Right lobe of liver (tissue), 6 donors: ENCODE data around the gene BCAP31. TPM values are rescaled to one million over a fixed set of nuclear protein-coding genes. Genes with fewer than 3 reads are reported as not detected.
A peak's percentile ranks its signal among the peaks of the same experiment; 100 is the strongest.

ENCODE experiments used
- ATAC-seq, 4 donors: fragments of 200-7000 bp; cut with Tn5 transposase; one replicate each; pipeline ENCODE4 v1.9.1; 2020; ENCODE audit warnings: mild to moderate bottlenecking in 4 of 4, moderate library complexity in 4 of 4
- DNase-seq, 3 donors: peaks; one replicate each; pipeline ENCODE4 v3.0.0-alpha.2; 2020
- H3K27ac ChIP-seq, 3 donors: fragments of 200-600 bp; one replicate each; pipeline ENCODE4 v1.8.0; 2022
- H3K27me3 ChIP-seq, 2 donors: fragments of 200-600 bp; one replicate each; pipeline ENCODE4 v1.8.0; 2022
- H3K36me3 ChIP-seq, 4 donors: fragments of 200-600 bp; sonication (generic) in 1 of 4; one replicate each; pipeline versions ENCODE4 v1.5.1 to v1.8.0; 2017 to 2022; ENCODE audit warnings: control low read depth in 1 of 4
- H3K4me1 ChIP-seq, 4 donors: fragments of 200-600 bp; sonication (generic) in 1 of 4; one replicate each; pipeline versions ENCODE4 v1.5.1 to v1.8.0; 2017 to 2022; ENCODE audit warnings: control low read depth in 1 of 4
- H3K4me3 ChIP-seq, 3 donors: fragments of 200-600 bp; one replicate each; pipeline ENCODE4 v1.8.0; 2022
- H3K9me3 ChIP-seq, 4 donors: fragments of 200-600 bp; sonication (generic) in 1 of 4; one replicate each; pipeline versions ENCODE4 v1.5.1 to v1.8.0; 2017 to 2022; ENCODE audit warnings: control low read depth in 1 of 4
- POLR2A ChIP-seq: fragments of 450-650 bp; IDR thresholded peaks from one replicate; pipeline ENCODE4 v1.6.1; 2017; ENCODE audit warnings: antibody characterized with exemption, mild to moderate bottlenecking
- WGBS: methylation state at CpG from one replicate; pipeline ENCODE4 v1.1.6; 2018; ENCODE audit warnings: low coverage, low lambda C conversion rate; ENCODE audit not compliant: insufficient coverage; ENCODE audit errors: missing lambda C conversion rate; 5-methylcytosine and 5-hydroxymethylcytosine counted together
- intact Hi-C, 2 donors: fragments of 100-400 bp; cut with DNase I; formaldehyde crosslinking; loops; one replicate each; pipeline versions ENCODE4 v1.11.2 to v1.14.1; 2022
- long read RNA-seq: library from polyadenylated mRNA; unstranded; transcript quantifications from one replicate; pipeline ENCODE4 v2.0.0, GENCODE V29; 2019
- total RNA-seq, 6 experiments: library from RNA; depleted of rRNA in 2 of 6; stranded (reverse); fragments of >200 nt in 2 of 6; fragmentation: NEBNext Ultra II Directional in 3 of 6; extraction: Animal tissue kit (Norgen Biotek cat#: 25700) in 3 of 6; gene quantifications; one replicate each; pipeline versions ENCODE4 v1.1.0 to v1.2.4, GENCODE V29; 2016 to 2023
- TF ChIP-seq, protein P1 (sequence below), 4 donors: fragments of 200-600 bp in 3 of 4; fragments of 450-650 bp in 1 of 4; IDR thresholded peaks; one replicate each; pipeline versions ENCODE4 v1.5.1 to v1.8.0; 2016 to 2022; ENCODE audit warnings: antibody characterized with exemption in 4 of 4, mild to moderate bottlenecking in 2 of 4
- donor health status: DM: no; HTN: yes; CAD: no.
- donor health status: DM: no; HTN: no; CAD: no.
- donor health status: DM: no; HTN: no; CAD: no.
- donor health status: DM: no; HTN: yes; CAD: no.
- donor health status: DM: no; HTN: yes; CAD: no.

BCAP31 gene
- 100 to 1,000 TPM; 100 to 126 (median 107) TPM for total RNA-seq
- long read RNA-seq, transcript BCAP31-201 (8 exons, 1,643 nt) = major isoform, 78 of 89 reads
- long read RNA-seq, partial matches to known transcripts = 7 of 89 reads
- long read RNA-seq, other reads (novel, unspliced or antisense) = 1 of 89 reads

DNA sequence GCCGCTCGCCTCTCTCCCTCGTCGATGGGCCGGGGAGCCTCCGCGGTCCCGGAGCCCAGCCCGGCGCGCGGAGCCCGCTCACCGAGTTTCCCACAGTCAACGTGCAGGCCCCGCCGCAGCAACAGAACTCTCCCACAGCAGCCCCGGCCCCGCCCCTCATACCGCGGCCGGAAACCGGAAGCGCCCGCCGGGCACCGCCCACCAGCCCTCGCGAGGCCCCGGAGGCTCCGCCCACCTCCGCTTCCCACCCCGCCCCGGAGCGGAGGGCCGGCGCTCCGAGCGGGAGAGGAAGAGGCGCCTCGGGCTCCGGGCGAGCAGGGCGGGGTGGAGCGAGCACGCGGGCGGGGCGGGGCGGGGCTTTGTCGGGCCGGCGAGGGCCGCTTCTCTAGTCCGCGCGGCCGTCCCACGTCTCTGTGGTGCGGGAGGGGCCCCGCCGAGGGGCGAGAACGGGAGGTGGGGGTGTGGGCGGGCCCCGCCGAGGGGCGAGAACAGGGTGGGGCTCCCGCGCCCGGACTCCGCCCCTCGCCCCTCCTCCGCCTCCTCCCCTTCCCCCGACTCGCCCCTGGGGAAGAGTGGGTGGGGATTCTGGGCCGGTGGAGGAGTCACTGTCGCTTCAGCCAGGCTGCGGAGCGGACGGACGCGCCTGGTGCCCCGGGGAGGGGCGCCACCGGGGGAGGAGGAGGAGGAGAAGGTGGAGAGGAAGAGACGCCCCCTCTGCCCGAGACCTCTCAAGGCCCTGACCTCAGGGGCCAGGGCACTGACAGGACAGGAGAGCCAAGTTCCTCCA, at the start of gene BCAP31, which contains the start of gene ABCD1:
Gene BCAP31, minus strand, starts transcription at position 136 of the 787 bp plus-strand sequence. CDS start 1,143 bp downstream, outside the sequence.
Gene ABCD1, plus strand, starts transcription at position 605 of the 787 bp plus-strand sequence. CDS start 411 bp downstream, outside the sequence.
- TF ChIP-seq, protein P1, sequence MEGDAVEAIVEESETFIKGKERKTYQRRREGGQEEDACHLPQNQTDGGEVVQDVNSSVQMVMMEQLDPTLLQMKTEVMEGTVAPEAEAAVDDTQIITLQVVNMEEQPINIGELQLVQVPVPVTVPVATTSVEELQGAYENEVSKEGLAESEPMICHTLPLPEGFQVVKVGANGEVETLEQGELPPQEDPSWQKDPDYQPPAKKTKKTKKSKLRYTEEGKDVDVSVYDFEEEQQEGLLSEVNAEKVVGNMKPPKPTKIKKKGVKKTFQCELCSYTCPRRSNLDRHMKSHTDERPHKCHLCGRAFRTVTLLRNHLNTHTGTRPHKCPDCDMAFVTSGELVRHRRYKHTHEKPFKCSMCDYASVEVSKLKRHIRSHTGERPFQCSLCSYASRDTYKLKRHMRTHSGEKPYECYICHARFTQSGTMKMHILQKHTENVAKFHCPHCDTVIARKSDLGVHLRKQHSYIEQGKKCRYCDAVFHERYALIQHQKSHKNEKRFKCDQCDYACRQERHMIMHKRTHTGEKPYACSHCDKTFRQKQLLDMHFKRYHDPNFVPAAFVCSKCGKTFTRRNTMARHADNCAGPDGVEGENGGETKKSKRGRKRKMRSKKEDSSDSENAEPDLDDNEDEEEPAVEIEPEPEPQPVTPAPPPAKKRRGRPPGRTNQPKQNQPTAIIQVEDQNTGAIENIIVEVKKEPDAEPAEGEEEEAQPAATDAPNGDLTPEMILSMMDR (IDR thresholded peaks at IDR 0.05) = no peak
- TF ChIP-seq POLR2A = peak; percentile 89
- ATAC-seq (peak; percentile 75 to 87 (median 80)), DNase-seq (peak; percentile 93 to 95 (median 93))
- peak within 1 kb of the TSS; percentile 60 to 71 (median 71) for H3K4me3 ChIP-seq
- H3K4me1 ChIP-seq = peaks cover 0 to 14% (median 0%) of the 10 kb centered on the region in 4 donors
- peak within 1 kb of the TSS; percentile 50 to 78 (median 71) for H3K27ac ChIP-seq
- H3K36me3 ChIP-seq = peaks cover 0 to 7% (median 0%) of the 10 kb centered on the region in 4 donors
- no peaks in the 10 kb centered on the region for H3K27me3 ChIP-seq
- WGBS = 48% methylated on average over 12 of the region's 88 CpGs
- no peaks in the 10 kb centered on the region for H3K9me3 ChIP-seq
- intact Hi-C loops = no loop called here

DNA sequence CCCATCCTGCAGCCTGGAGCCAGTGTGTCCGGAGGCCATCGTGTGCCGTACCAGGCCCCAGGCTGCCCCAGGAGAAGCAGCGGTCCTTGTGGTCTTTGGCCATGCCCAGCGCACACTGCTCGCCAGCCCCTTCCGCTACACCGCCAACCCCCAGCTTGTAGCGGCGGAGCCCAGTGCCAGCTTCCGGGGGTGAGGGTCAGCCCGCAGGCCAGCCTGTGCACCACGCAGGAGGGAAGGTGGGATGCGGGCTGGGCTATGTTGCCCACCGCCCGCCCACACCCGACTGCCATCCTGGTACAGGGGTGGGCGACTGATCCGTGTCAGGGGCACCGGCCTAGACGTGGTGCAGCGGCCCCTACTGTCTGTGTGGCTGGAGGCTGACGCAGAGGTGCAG, 49.0 kb upstream of the BCAP31 start:
- Histone ChIP-seq H3K27me3 (no peaks in the 10 kb centered on the region), H3K4me3 (no peak overlapping the region), H3K4me1 (no peaks in the 10 kb centered on the region), H3K9me3 (no peaks in the 10 kb centered on the region), H3K36me3 (no peaks in the 10 kb centered on the region), H3K27ac (no peak overlapping the region)
- ATAC-seq (no peak), DNase-seq (peak in 2 of 3 donors; percentile 8 to 48)
- 80% methylated on average over 4 of the region's 23 CpGs for WGBS
- no peak for TF ChIP-seq POLR2A
- TF ChIP-seq, protein P1 (IDR thresholded peaks at IDR 0.05) = no peak
- intact Hi-C loops = no loop called here

DNA sequence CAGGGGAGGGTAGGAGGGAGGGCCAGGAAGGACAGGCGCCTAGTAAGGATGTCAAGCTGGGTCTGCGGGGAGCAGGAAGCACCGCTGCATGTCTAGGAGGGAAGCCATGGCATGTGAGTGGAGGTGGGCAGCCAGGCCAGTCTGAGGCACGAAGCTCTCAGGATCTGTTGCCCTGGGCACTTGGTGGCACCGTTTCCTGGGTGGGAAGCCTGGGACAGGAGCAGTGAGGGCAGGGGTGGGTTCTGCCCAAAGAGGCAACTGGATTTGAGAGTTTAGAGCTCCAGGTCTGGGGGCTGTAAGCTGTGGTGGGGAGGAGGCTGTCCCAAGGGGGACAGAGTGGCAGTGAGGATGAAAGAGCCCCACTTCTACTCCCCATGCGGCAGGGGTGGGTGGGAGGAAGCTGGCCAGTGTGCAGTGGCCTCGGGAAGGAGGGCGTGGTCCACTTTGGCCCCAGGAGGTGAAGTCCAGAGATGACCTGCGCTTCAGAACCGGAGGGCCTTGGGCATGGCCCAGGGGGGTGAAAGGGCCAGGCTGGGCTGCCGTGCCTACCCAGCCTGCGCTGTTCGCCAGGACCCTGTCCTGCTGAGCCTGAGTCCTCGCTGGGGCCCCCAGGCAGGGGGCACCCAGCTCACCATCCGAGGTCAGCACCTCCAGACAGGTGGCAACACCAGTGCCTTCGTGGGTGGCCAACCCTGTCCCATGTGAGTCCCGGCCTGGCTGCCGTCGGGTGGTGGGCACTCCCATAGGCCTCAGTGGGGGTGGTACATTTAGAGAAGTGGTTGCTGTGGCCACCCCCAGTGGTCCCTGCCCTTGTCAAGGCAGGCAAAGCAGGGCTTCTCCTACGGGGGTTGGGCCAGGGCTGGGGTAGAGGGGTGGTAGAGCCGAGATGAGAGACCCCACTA, 48.4 kb upstream of the BCAP31 start:
- Histone ChIP-seq H3K27me3 (no peaks in the 10 kb centered on the region), H3K9me3 (no peaks in the 10 kb centered on the region), H3K27ac (no peak overlapping the region), H3K36me3 (no peaks in the 10 kb centered on the region), H3K4me1 (no peaks in the 10 kb centered on the region), H3K4me3 (no peak overlapping the region)
- intact Hi-C loops = no loop called here
- DNase-seq = peak in 2 of 3 donors; percentile 14 to 40
- 67% methylated on average over 3 of the region's 21 CpGs for WGBS
- ATAC-seq = no peak
- TF ChIP-seq POLR2A = no peak
- TF ChIP-seq, protein P1 (IDR thresholded peaks at IDR 0.05) = no peak
